Dendritic cell treated with granulocyte-macrophage colony-stimulating factor and Interleukin-4, amounts not matched to agents 40 ng/mL and 50 ng/mL, for 4 days (primary cell): ENCODE results near the gene LRRC36.

Source experiments
- H3K27ac Mint-ChIP-seq: one replicate; pipeline ENCODE4 v1.8.0; 2022; ENCODE audit warnings: mild to moderate bottlenecking, mixed read lengths
- H3K27me3 Mint-ChIP-seq: one replicate; pipeline ENCODE4 v1.8.0; 2022; ENCODE audit warnings: mild to moderate bottlenecking, mixed read lengths
- H3K36me3 Mint-ChIP-seq: one replicate; pipeline ENCODE4 v1.8.0; 2022; ENCODE audit warnings: low read depth, mixed read lengths
- H3K4me1 Mint-ChIP-seq: one replicate; pipeline ENCODE4 v1.8.0; 2022; ENCODE audit warnings: low read depth, mixed read lengths
- H3K4me3 Mint-ChIP-seq: one replicate; pipeline ENCODE4 v1.8.0; 2022; ENCODE audit warnings: mild to moderate bottlenecking, moderate library complexity, mixed read lengths
- H3K9me3 Mint-ChIP-seq: one replicate; pipeline ENCODE4 v1.8.0; 2022; ENCODE audit warnings: mixed read lengths
- intact Hi-C: fragments of 100-400 bp; cut with micrococcal nuclease; formaldehyde crosslinking; loops from one replicate; pipeline ENCODE4 v1.15.0; 2022

Gene LRRC36

GRCh38 chr16:67393788-67394154 lies 67.2 kb downstream of the LRRC36 start:
- Mint-ChIP-seq H3K4me3 (peak overlapping the region; percentile 53), H3K36me3 (no peaks in the 10 kb centered on the region), H3K9me3 (no peaks in the 10 kb centered on the region), H3K27me3 (peaks cover 64% of the 10 kb centered on the region), H3K4me1 (peaks cover 72% of the 10 kb centered on the region), H3K27ac (no peak overlapping the region)
- intact Hi-C loops: loop anchor here (5.0 kb wide), 1 partner anchor 116 kb away; the partner anchor contains the start of gene PLEKHG4

DNA sequence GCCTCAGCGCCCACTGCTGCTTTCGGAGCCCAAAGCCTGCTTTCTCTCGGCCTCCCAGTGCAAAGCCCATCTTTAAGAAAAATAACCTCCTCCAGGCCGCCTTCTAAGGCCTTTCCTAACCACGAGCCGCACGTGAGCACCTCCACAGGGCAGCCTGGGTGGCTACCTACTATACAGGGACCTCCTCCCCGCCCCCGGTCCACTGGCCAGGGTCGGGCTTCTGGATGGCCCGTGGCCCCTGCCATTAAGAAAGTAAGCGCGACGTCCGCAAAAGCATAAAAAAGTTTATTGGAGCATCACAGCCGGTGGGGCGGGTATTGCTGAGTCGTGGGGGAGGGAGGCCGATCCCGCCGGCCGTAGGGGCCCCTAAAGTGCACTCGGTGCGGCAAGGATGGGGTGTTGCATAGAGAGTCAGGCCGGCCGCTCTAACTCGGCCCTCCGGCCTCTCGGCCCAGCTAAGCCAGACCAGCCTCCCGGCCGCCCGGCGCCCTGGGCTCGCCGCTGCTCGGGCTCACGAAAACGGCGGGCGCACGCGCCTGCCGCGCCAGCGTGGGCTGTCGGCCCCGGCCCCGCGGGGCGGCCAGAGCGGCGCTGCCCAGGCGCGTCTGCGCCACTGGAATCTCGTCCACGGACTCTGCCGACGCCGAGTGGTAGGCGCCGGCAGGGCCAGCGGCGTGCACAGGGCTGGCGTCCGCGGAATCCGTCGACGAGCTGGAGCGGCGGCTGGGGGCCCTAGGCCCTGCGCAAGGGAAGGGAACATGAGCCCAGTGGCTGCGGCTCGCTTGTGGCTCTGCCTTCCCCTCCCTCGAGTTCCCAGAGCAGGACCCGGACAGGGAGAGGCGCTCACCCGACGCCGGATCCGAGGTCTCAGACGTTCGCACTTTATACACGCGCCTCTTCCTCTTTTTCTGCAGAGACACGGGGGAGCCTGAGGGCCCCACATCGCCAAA lies 67.8 kb downstream of the LRRC36 start:
- Mint-ChIP-seq H3K36me3 (no peaks in the 10 kb centered on the region), H3K27ac (peak overlapping the region; percentile 63), H3K27me3 (peaks cover 65% of the 10 kb centered on the region), H3K9me3 (no peaks in the 10 kb centered on the region), H3K4me3 (peak overlapping the region; percentile 28), H3K4me1 (peaks cover 74% of the 10 kb centered on the region)
- intact Hi-C loops: loop anchor here (5.0 kb wide), 1 partner anchor 117 kb away; the partner anchor contains the start of gene PLEKHG4

DNA sequence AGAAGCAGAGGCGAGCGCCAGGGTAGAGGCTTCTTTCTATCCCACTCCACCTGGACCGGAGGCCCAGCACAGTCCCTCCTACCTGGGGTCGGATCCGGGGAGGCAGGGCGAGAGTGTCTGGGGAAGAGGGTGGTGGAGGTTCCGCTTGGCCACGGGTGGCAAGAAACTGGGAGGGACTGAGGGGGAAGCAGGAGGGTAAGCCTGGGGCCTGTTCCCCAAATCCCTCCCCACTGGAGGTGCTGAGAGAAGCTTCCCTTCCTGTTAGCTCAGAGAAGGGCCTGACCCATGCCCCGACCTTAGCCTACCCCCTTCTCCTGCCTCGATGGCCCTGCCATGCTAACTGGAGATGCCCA lies 68.5 kb downstream of the LRRC36 start:
- Mint-ChIP-seq H3K27ac (peak overlapping the region; percentile 63), H3K27me3 (peaks cover 65% of the 10 kb centered on the region), H3K4me3 (peak overlapping the region; percentile 28), H3K4me1 (peaks cover 70% of the 10 kb centered on the region), H3K36me3 (no peaks in the 10 kb centered on the region), H3K9me3 (no peaks in the 10 kb centered on the region)
- intact Hi-C loops: no loop called here

- intact Hi-C loops: no loop called here
- Mint-ChIP-seq H3K27me3 (peaks cover 65% of the 10 kb centered on the region), H3K4me1 (peaks cover 65% of the 10 kb centered on the region), H3K36me3 (no peaks in the 10 kb centered on the region), H3K27ac (peak overlapping the region; percentile 63), H3K9me3 (no peaks in the 10 kb centered on the region), H3K4me3 (no peak overlapping the region)
These were observed 69.0 kb downstream of the LRRC36 start for GRCh38 chr16:67395458-67396158.

DNA sequence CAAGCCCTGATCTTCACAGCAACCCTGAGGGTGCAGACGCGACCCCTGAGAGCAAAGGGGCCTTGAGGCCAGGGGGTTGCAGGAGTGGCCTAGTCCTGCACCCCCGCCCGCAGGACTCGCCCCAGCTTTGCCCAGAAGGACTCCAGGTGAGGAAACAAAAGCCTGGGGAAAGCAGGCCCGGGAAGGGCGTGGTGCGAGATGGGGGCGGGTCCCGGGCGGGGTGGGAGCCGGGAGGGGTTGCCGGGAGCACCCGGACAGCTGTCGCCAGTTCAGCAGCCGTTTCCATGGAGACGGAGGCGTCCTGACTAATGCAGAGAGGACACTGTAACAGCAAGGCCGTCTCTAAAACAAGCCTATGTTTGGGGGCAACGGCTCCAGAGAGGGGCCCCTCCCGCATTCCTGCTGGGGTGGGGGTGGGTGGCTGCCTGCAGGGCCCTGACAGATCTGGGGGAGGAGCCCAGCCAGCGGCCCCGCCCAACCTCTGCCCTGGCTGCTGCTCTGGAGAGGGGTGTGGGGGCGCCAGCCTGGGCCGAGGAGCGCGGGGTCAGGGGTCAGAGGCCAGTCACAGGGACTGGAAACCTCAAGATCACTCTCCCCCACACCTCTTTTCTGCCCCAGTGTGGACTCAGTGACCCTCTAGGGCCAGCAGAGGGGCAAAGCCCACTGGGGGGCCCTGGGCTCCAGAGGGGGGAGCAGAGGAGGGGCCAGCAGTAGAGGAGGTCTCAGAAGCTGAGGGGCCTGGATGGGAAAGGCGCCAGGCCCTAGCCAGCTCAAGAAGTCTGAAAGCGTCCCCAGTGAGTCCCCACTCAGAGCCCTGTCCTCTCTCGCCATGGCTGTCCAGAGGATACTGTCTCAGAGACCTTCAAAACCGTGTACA lies 69.8 kb downstream of the LRRC36 start:
- no peaks in the 10 kb centered on the region for H3K9me3 Mint-ChIP-seq
- peaks cover 57% of the 10 kb centered on the region for H3K4me1 Mint-ChIP-seq
- H3K4me3 Mint-ChIP-seq: no peak overlapping the region
- H3K27me3 Mint-ChIP-seq: peaks cover 65% of the 10 kb centered on the region
- no peaks in the 10 kb centered on the region for H3K36me3 Mint-ChIP-seq
- no peak overlapping the region for H3K27ac Mint-ChIP-seq
- intact Hi-C loops: no loop called here

- no peaks in the 10 kb centered on the region for H3K36me3 Mint-ChIP-seq
- no peak overlapping the region for H3K27ac Mint-ChIP-seq
- intact Hi-C loops: no loop called here
- H3K27me3 Mint-ChIP-seq: peaks cover 63% of the 10 kb centered on the region
- H3K4me1 Mint-ChIP-seq: peaks cover 49% of the 10 kb centered on the region
- H3K4me3 Mint-ChIP-seq: no peak overlapping the region
- no peaks in the 10 kb centered on the region for H3K9me3 Mint-ChIP-seq
These were observed 70.6 kb downstream of the LRRC36 start for GRCh38 chr16:67397036-67397801.

GRCh38 chr16:67397812-67398545 lies 71.4 kb downstream of the LRRC36 start:
- Mint-ChIP-seq H3K27ac (no peak overlapping the region), H3K4me3 (no peak overlapping the region), H3K36me3 (no peaks in the 10 kb centered on the region), H3K27me3 (peaks cover 60% of the 10 kb centered on the region), H3K9me3 (no peaks in the 10 kb centered on the region), H3K4me1 (peaks cover 41% of the 10 kb centered on the region)
- intact Hi-C loops: no loop called here

DNA sequence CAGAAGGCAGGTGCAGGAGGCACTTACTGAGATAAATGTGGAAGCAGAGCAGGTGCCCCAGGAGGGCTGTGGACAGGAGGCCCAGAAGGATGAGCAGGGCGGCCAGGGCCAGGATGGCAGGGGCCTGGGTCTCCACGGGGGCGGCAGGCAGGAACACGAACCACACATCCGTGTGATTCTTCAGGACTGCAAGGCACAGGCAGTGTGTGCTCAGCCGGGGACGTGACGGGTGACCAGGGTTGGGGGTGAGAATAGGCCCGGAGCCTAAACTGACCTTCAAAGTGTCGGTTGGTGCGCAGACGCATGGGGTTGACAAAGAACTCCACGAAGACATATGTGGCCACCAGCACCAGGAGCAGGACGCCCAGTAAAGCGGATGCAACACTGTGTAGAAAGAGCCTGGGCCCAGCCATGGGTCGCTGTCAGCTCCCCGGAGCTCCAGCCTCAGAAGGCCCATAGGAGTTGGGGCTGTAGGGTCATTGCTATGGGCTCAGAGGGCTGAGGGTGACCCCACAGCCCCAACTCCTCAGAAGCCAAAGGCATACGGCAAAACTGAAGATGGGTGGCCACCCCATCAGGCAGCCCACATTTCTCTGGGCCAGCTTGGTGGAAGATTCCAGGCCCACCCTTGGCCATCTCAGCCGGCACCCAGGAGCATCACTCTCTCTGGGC lies 72.1 kb downstream of the LRRC36 start:
- Mint-ChIP-seq H3K27ac (no peak overlapping the region), H3K4me1 (peaks cover 34% of the 10 kb centered on the region), H3K9me3 (no peaks in the 10 kb centered on the region), H3K4me3 (no peak overlapping the region), H3K27me3 (peaks cover 57% of the 10 kb centered on the region), H3K36me3 (no peaks in the 10 kb centered on the region)
- intact Hi-C loops: no loop called here

GRCh38 chr16:67399218-67399733 lies 72.7 kb downstream of the LRRC36 start:
- H3K4me3 Mint-ChIP-seq: no peak overlapping the region
- H3K9me3 Mint-ChIP-seq: no peaks in the 10 kb centered on the region
- intact Hi-C loops: no loop called here
- H3K27ac Mint-ChIP-seq: no peak overlapping the region
- H3K36me3 Mint-ChIP-seq: no peaks in the 10 kb centered on the region
- peaks cover 28% of the 10 kb centered on the region for H3K4me1 Mint-ChIP-seq
- peaks cover 54% of the 10 kb centered on the region for H3K27me3 Mint-ChIP-seq

DNA sequence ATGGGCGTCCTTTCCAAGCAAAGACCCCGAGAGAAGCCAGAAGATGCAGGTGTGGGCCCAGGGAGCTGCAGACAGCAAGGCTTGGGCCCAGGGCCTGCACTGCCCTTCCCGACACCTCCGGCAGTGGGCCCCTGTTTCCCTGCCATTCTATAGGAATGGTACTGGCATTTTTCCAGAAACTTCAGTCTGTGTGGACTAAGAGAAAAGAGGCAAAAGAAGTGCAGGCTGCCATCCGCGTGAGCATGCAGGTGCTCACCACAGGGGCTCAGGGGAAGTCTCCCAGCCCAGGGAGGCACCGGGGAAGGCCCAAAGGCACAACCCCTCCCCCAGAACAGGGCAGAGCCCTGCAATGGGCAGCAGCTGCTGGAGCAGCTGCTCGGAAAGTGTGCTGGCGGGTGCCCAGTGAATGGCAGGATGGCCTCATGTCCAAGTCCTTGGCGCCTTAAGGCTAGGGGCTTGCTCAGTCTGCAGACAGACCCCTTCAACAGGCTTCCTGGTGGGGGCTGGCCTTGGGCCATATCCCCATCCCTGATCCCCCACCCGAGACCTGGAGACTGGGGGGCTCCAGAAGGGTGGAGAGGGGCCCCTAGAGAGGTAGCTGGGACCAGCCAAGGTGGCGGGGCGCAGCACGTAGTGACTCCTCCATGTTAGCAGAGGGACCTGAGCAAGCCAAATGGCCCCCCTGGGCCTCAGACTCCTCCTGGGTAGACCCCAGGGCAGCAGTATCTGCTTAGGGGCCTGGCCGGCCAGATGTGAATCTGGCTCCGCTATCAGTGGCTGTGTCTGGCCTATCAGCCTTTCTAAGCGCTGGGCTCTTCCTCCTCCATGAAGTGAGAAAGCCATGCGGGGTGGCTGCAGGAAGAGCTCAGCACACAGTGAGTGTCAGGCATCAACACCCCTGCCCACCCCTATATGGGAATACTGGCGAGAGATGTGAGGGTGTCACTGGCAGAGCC lies 73.4 kb downstream of the LRRC36 start:
- Mint-ChIP-seq H3K9me3 (no peaks in the 10 kb centered on the region), H3K27me3 (peaks cover 54% of the 10 kb centered on the region), H3K27ac (no peak overlapping the region), H3K36me3 (no peaks in the 10 kb centered on the region), H3K4me3 (no peak overlapping the region), H3K4me1 (peaks cover 23% of the 10 kb centered on the region)
- intact Hi-C loops: no loop called here

GRCh38 chr16:67400901-67401300 lies 74.3 kb downstream of the LRRC36 start:
- no peak overlapping the region for H3K4me3 Mint-ChIP-seq
- intact Hi-C loops: no loop called here

More at GRCh38 chr16:67400901-67401300, 74.3 kb downstream of the LRRC36 start:
- no peaks in the 10 kb centered on the region for H3K36me3 Mint-ChIP-seq
- H3K27ac Mint-ChIP-seq: no peak overlapping the region
- H3K27me3 Mint-ChIP-seq: peaks cover 54% of the 10 kb centered on the region
- no peaks in the 10 kb centered on the region for H3K9me3 Mint-ChIP-seq
- peaks cover 14% of the 10 kb centered on the region for H3K4me1 Mint-ChIP-seq
